Mesenteric fat pad (tissue), 1 donor: Measurements from ENCODE around the gene POU3F3. TPM values are rescaled to one million over a fixed set of nuclear protein-coding genes. Genes with fewer than 3 reads are reported as not detected.

Source experiments
- total RNA-seq: library from RNA; stranded (reverse); fragmentation: NEBNext Ultra II Directional; extraction: Animal tissue kit (Norgen Biotek cat#: 25700); gene quantifications from one replicate; pipeline ENCODE4 v1.2.1, GENCODE V29; 2021
- donor health status: DM: yes; HTN: yes; CAD: no.

POU3F3 gene
- total RNA-seq, 1 donor from 2014 or later, result not detected

Other genes with a start within 250 kb of the POU3F3 start
- 13.8 TPM for gene MRPS9, start 184.0 kb downstream of the POU3F3 start, total RNA-seq